ENCODE results near the gene FOXO1.

The FOXO1 gene

DNA sequence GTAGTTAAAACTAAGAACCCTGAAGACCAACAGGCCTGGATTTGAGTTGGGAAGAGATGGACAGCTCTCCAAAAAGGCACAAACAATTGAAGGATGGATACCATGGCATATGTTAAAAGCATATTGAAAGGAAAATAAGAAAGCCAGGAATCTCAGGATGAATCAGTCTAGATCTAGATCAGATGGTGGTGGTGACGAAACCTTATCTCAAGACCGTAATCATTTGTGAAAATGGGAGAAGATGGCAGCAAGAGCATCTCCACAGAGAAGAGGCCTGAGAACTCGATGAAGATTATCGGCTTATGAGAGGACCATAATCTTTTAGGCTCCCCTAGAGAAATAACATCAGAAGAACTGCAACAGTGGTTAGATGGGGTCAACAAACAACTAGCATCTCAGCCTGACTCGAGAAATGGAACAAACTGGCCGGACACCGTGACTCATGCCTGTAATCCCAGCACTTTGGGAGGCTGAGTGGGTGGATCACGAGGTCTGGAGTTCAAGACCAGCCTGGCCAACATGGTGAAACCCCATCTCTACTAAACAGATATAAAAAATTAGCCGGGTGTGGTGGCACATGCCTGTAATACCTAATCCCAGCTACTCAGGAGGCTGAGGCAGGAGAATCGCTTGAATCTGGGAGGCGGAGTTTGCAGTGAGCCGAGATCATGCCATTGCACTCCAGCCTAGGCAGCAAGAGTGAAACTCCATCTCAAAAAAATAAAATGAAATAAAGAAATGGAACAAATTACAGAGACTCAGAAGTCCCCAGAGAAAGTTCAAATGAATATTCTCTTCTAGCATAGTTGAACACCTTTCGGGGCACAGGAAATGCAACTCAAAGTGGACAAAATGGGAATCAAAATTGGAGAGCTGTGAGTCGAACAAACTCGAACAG lies 47.6 kb downstream of the FOXO1 start:
- Histone ChIP-seq H3K27me3 (no peaks in the 10 kb centered on the region), H3K9me3 (no peaks in the 10 kb centered on the region), H3K4me1 (peaks cover 0 to 47% (median 23%) of the 10 kb centered on the region in 4 donors), H3K4me3 (no peak overlapping the region), H3K36me3 (no peaks in the 10 kb centered on the region), H3K27ac (no peak overlapping the region)
- TF ChIP-seq, protein P1, sequence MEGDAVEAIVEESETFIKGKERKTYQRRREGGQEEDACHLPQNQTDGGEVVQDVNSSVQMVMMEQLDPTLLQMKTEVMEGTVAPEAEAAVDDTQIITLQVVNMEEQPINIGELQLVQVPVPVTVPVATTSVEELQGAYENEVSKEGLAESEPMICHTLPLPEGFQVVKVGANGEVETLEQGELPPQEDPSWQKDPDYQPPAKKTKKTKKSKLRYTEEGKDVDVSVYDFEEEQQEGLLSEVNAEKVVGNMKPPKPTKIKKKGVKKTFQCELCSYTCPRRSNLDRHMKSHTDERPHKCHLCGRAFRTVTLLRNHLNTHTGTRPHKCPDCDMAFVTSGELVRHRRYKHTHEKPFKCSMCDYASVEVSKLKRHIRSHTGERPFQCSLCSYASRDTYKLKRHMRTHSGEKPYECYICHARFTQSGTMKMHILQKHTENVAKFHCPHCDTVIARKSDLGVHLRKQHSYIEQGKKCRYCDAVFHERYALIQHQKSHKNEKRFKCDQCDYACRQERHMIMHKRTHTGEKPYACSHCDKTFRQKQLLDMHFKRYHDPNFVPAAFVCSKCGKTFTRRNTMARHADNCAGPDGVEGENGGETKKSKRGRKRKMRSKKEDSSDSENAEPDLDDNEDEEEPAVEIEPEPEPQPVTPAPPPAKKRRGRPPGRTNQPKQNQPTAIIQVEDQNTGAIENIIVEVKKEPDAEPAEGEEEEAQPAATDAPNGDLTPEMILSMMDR (IDR thresholded peaks at IDR 0.05), result no peak
- DNase-seq, result no peak
- intact Hi-C loops (cut with DNase I; ENCODE audit: low total_unique reads), result no loop called here

DNA sequence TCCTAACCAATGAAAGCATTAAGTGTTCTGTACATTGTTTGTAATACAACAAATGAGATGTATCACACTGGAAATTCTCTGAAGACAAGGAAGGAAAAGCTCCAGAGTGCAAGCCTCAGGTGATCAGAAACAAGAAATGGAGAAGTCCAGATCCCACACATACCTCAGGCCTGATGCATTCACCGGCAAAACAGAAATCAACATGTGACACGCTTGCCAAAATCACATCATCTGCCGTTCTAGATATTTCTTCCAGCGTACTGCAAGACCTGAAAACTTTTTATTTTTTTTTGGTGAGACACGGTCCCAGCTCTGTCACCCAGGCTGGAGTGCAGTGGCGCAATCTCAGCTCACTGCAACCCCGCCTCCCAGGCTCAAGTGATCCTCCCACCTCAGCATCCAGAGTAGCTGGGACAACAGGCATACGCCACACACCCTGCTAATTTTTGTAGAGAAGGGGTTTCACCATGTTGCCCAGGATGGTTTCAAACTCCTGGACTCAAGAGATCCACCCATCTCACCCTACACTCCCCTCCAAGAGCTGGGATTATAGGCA lies 48.6 kb downstream of the FOXO1 start:
- no peak for DNase-seq
- intact Hi-C loops (cut with DNase I; ENCODE audit: low total_unique reads), result no loop called here
- Histone ChIP-seq H3K9me3 (no peaks in the 10 kb centered on the region), H3K27ac (no peak overlapping the region), H3K27me3 (no peaks in the 10 kb centered on the region), H3K4me1 (peaks cover 0 to 47% (median 27%) of the 10 kb centered on the region in 4 donors), H3K4me3 (no peak overlapping the region), H3K36me3 (no peaks in the 10 kb centered on the region)
- TF ChIP-seq, protein P1 (IDR thresholded peaks at IDR 0.05), result no peak

DNA sequence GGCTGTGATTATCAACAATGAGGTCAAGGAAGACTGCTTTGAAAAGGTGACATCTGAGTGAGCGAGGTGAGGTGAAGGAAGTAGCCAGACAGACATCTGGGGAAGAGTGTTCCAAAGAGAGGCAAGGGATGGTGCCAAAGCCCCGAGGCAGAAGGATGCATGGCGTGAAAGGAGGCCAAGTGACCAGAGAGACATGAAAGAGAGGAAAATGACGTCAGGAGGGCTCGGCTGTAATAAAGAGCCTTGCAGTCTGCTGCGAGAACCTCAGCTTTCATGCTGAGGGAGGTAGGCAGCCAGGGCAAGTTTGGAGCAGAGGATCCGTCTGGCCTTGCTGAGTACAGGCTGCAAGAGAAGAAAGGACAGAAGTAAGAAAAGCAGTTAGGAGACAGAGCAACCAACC lies 50.8 kb downstream of the FOXO1 start:
- Histone ChIP-seq H3K4me3 (no peak overlapping the region), H3K27me3 (no peaks in the 10 kb centered on the region), H3K36me3 (no peaks in the 10 kb centered on the region), H3K4me1 (peaks cover 0 to 52% (median 29%) of the 10 kb centered on the region in 4 donors), H3K27ac (no peak overlapping the region), H3K9me3 (no peaks in the 10 kb centered on the region)
- intact Hi-C loops (cut with DNase I; ENCODE audit: low total_unique reads), result no loop called here
- TF ChIP-seq, protein P1 (IDR thresholded peaks at IDR 0.05), result no peak
- DNase-seq, result no peak

DNA sequence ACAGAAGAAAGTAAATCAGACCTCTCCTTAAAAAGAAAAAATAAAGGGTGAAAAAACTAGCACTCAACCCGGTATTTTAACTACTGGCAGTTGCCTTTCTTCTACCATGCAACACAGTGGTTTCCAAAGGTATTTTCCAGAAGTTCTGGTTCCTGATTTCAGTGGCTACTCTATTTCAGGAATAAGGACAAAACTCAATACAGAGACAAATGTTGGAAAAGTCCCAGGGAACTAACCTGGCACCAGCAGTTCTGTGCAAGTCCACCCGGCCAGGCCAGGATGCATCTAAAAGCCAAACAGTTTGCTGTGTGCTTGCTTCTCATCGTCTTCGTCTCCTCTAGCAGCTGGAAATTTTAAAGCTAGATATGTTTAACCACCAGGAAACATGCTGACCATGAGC lies 52.5 kb downstream of the FOXO1 start:
- Histone ChIP-seq H3K9me3 (no peaks in the 10 kb centered on the region), H3K4me1 (peaks cover 0 to 57% (median 28%) of the 10 kb centered on the region in 4 donors), H3K4me3 (no peak overlapping the region), H3K27me3 (no peaks in the 10 kb centered on the region), H3K36me3 (no peaks in the 10 kb centered on the region), H3K27ac (no peak overlapping the region)
- TF ChIP-seq, protein P1 (IDR thresholded peaks at IDR 0.05), result no peak
- intact Hi-C loops (cut with DNase I; ENCODE audit: low total_unique reads), result no loop called here
- DNase-seq, result no peak

DNA sequence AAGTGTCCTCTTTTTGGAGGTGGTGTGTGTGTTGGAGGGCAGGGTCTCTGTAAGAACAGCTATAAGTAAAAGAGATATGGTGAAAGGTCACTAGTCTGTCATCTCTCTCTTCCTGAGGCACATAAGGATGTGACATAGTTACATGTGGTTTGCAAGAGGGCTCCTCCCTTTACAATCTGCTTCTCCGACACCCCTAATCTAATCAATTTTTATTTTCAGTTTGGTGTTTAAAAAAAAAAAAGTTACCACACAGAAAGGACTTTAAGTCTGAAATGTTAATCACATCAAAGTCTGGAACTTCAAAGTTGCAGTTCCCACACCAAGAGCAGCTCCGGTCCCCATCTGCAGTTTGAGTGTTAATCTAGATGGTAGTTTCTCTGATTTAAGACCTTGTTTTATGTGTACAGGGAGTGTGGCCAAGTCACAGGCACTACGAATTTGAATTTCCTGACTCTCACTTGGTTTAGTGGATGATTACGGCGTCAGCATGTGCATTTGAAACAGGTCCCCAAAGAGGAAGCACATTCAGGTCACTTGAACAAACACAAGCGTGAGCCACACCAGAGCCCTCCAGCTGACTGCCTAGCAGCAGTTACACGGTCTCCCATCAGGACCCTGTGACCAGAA lies 53.1 kb downstream of the FOXO1 start:
- no peaks in the 10 kb centered on the region for H3K36me3 ChIP-seq
- no peaks in the 10 kb centered on the region for H3K27me3 ChIP-seq
- peaks cover 0 to 56% (median 27%) of the 10 kb centered on the region in 4 donors for H3K4me1 ChIP-seq
- TF ChIP-seq, protein P1 (IDR thresholded peaks at IDR 0.05), result no peak
- no peak overlapping the region for H3K4me3 ChIP-seq
- no peaks in the 10 kb centered on the region for H3K9me3 ChIP-seq
- intact Hi-C loops (cut with DNase I; ENCODE audit: low total_unique reads), result no loop called here
- no peak overlapping the region for H3K27ac ChIP-seq
- DNase-seq, result no peak

All from tibial artery (tissue), 4 donors.